GM12873 (cell line): ENCODE results near the gene CLCA1.

Source experiments
- TF ChIP-seq, protein P1 (sequence below): IDR thresholded peaks from 2 replicates; pipeline ENCODE4 v1.5.1; 2012; ENCODE audit warnings: low read depth, mild to moderate bottlenecking, moderate library complexity, low read length, control low read depth; ENCODE audit not compliant: insufficient read depth; ENCODE audit errors: missing control alignments

The CLCA1 gene

DNA sequence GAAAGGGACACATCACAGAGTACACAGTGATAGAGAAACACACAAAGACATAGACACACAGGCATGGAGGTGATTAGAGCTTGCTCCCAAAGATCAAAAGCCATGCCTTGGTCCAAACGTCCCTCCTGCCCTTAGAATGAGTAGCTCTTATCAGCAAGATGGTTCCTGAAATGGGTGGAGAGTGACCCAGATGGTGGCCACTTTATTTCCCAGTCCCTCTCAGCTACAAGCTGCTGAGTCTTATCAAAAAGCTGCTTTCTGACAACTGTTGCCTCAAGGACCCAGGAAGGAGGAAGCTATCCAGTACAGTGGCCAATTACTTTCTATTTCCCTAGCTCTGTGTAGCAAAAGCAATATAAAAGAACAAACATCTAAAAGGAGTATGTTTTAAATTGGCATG is 7.7 kb upstream of the CLCA1 start:
- TF ChIP-seq, protein P1, sequence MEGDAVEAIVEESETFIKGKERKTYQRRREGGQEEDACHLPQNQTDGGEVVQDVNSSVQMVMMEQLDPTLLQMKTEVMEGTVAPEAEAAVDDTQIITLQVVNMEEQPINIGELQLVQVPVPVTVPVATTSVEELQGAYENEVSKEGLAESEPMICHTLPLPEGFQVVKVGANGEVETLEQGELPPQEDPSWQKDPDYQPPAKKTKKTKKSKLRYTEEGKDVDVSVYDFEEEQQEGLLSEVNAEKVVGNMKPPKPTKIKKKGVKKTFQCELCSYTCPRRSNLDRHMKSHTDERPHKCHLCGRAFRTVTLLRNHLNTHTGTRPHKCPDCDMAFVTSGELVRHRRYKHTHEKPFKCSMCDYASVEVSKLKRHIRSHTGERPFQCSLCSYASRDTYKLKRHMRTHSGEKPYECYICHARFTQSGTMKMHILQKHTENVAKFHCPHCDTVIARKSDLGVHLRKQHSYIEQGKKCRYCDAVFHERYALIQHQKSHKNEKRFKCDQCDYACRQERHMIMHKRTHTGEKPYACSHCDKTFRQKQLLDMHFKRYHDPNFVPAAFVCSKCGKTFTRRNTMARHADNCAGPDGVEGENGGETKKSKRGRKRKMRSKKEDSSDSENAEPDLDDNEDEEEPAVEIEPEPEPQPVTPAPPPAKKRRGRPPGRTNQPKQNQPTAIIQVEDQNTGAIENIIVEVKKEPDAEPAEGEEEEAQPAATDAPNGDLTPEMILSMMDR = no peak

DNA sequence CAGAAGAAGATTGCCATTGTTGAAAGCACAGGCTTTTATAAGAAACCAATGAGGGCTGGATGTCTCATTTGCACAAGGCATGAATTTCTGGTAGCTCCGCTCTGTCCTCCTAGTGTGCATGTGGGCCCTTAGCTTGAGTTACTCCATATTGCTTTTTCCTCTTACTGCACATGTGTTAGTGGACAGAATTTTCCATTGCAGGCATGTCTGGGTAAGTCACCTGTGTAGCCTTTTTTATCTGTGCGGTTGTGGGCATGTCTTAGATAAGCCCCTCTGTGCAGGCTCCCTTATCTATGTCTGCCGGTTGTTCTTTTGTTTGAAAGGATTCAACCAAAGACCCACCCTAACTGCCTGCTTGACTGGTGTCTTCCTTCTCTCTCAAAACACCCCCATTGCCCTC is 7.2 kb upstream of the CLCA1 start:
- TF ChIP-seq, protein P1 = no peak

GRCh38 chr1:86464819-86465218 is 3.9 kb upstream of the CLCA1 start:
- TF ChIP-seq, protein P1 = no peak

DNA sequence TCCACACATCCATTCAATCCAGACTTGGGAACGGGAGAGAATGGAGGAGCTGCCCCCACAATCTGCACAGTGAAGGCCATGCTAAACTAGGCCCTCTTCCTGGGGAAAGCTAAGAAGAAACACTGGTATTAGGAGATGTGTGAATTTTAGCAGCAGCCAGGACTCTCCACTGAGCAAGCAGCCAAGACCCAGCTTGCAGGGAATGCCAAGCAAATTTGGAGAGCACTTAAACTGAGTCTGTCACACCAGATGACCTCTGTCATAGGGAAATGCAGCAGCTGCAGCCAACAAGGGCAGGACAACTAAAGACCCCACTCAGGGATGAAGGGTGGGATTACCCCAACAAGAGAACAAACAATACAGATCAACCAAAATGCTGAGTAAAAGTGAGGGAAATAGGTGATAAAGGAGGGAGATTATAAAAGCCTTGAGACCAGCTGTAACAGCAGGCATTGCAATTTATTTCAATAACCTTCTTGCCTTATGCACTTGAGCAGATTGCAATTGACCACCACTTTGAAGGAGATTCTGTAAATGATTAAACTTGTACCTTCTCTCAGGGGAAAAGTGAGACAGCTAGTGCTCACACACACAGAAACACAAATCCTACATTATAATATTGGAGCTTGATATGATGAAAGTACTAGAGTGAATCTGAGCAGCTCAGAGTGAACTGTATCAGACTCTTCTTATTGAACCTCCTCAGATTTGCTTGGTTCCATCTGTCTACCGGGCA is 2.5 kb upstream of the CLCA1 start:
- TF ChIP-seq, protein P1 = no peak

- TF ChIP-seq, protein P1 = no peak
These were observed 1.7 kb upstream of the CLCA1 start for GRCh38 chr1:86466986-86467385.

GRCh38 chr1:86470859-86471258 is 2.1 kb downstream of the CLCA1 start:
- TF ChIP-seq, protein P1 = no peak

GRCh38 chr1:86471291-86471690 is 2.6 kb downstream of the CLCA1 start:
- TF ChIP-seq, protein P1 = no peak
